Keratinocyte (primary cell): ENCODE data around the gene MICAL2. TPM values are rescaled to one million over a fixed set of nuclear protein-coding genes. Genes with fewer than 3 reads are reported as not detected.

ENCODE experiments used
- DNase-seq: peaks from one replicate; pipeline ENCODE4 v3.0.0-alpha.2; 2011; ENCODE audit warnings: low read depth, missing footprints, low spot score
- FAIRE-seq: peaks from 2 replicates; lab custom pipeline; 2011; peaks lifted over from hg19 to GRCh38; lab: Jason Lieb, UNC
- H2AFZ ChIP-seq: 2 replicates; pipeline ENCODE4 v1.6.0; 2012; ENCODE audit warnings: low read length, control low read depth, inconsistent platforms; ENCODE audit not compliant: control insufficient read depth
- H3K27ac ChIP-seq: 2 replicates; pipeline ENCODE4 v1.5.1; 2011; ENCODE audit warnings: low read length; ENCODE audit not compliant: control insufficient read depth, insufficient read depth
- H3K27me3 ChIP-seq: 3 replicates; pipeline ENCODE4 v1.6.0; 2011; ENCODE audit warnings: low read length; ENCODE audit not compliant: control insufficient read depth, insufficient read depth; ENCODE audit errors: extremely low read depth
- H3K36me3 ChIP-seq, 2 experiments: 2 replicates in 1 of 2; 3 replicates in 1 of 2; pipeline ENCODE4 v1.5.1; 2011; ENCODE audit warnings: low read length in 2 of 2, mild to moderate bottlenecking in 1 of 2; ENCODE audit not compliant: control insufficient read depth in 2 of 2, insufficient read depth in 2 of 2; ENCODE audit errors: extremely low read depth in 1 of 2
- H3K4me1 ChIP-seq: 3 replicates; pipeline ENCODE4 v1.5.1; 2011; ENCODE audit warnings: low read length; ENCODE audit not compliant: control insufficient read depth, insufficient read depth; ENCODE audit errors: extremely low read depth
- H3K4me2 ChIP-seq: 3 replicates; pipeline ENCODE4 v1.6.0; 2011; ENCODE audit warnings: low read depth, low read length; ENCODE audit not compliant: control insufficient read depth, insufficient read depth; ENCODE audit errors: extremely low read depth
- H3K4me3 ChIP-seq, 3 experiments: fragments of 200-600 bp in 1 of 3; sonication (generic) in 1 of 3; 2 replicates in 2 of 3; 3 replicates in 1 of 3; pipeline ENCODE4 v1.5.1; 2011 to 2016; ENCODE audit warnings: low read length in 3 of 3, mild to moderate bottlenecking in 3 of 3, control low read depth in 2 of 3, inconsistent platforms in 1 of 3, low read depth in 1 of 3, mixed read lengths in 1 of 3, mixed run types in 1 of 3, moderate library complexity in 1 of 3; ENCODE audit not compliant: control insufficient read depth in 2 of 3, insufficient read depth in 2 of 3; ENCODE audit errors: extremely low read depth in 1 of 3
- H3K79me2 ChIP-seq: 2 replicates; pipeline ENCODE4 v1.6.0; 2012; ENCODE audit warnings: low read length; ENCODE audit not compliant: control insufficient read depth, insufficient read depth
- H3K9ac ChIP-seq: 3 replicates; pipeline ENCODE4 v1.6.0; 2011; ENCODE audit warnings: low read length; ENCODE audit not compliant: control insufficient read depth, insufficient read depth; ENCODE audit errors: extremely low read depth
- H3K9me1 ChIP-seq: 3 replicates; pipeline ENCODE4 v1.6.0; 2011; ENCODE audit warnings: low read length; ENCODE audit not compliant: control insufficient read depth, insufficient read depth; ENCODE audit errors: extremely low read depth
- H3K9me3 ChIP-seq: 2 replicates; pipeline ENCODE4 v1.5.1; 2012; ENCODE audit warnings: low read depth, low read length; ENCODE audit not compliant: control insufficient read depth
- H4K20me1 ChIP-seq: 3 replicates; pipeline ENCODE4 v1.6.0; 2011; ENCODE audit warnings: low read length; ENCODE audit not compliant: control insufficient read depth, insufficient read depth; ENCODE audit errors: extremely low read depth
- EZH2 ChIP-seq: IDR thresholded peaks from one replicate; pipeline ENCODE4 v1.6.1; 2012; ENCODE audit warnings: inconsistent platforms, mild to moderate bottlenecking, low read length, moderate library complexity
- dilution Hi-C: fragments of 300-500 bp; cut with MboI; formaldehyde crosslinking; loops from one replicate; pipeline ENCODE4 v1.7.0; 2020; ENCODE audit warnings: low sequenced_read_pairs; ENCODE audit not compliant: extremely low pct_ligation_motif_present
- polyA plus RNA-seq, 5 experiments: library from polyadenylated mRNA; depleted of rRNA in 3 of 5; stranded (reverse) in 3 of 5; stranded (forward) in 1 of 5; unstranded in 1 of 5; fragments of >200 nt; gene quantifications; 1 replicate in 1 of 5; 2 replicates in 3 of 5; 3 replicates in 1 of 5; pipeline versions ENCODE4 v1.2.1 to v1.2.3, GENCODE V29; 2011 to 2012; ENCODE audit warnings: missing spikeins in 2 of 5, low read depth in 1 of 5, low replicate concordance in 1 of 5
- TF ChIP-seq, protein P1 (sequence below), 3 experiments: IDR thresholded peaks in 1 of 3; conservative IDR thresholded peaks in 1 of 3; optimal IDR thresholded peaks in 1 of 3; 2 replicates in 2 of 3; 3 replicates in 1 of 3; pipeline versions ENCODE3 to v1.5.1; 2011; ENCODE audit warnings: low read length in 3 of 3, mild to moderate bottlenecking in 3 of 3, moderate library complexity in 2 of 3, control low read depth in 1 of 3, inconsistent platforms in 1 of 3; ENCODE audit not compliant: insufficient read depth in 2 of 3; ENCODE audit errors: extremely low read depth in 1 of 3

The MICAL2 gene
- polyA plus RNA-seq, 1 donor (not counting 4 experiments of a cell fraction or from before 2014, with no cell fraction given): 83.9 TPM

GRCh38 chr11:12289667-12290476 lies 179.5 kb downstream of the MICAL2 start:
- DNase-seq (no peak), FAIRE-seq (no peak)

GRCh38 chr11:12290477-12290922 lies 180.1 kb downstream of the MICAL2 start:
- Histone ChIP-seq H3K9me3 (no peaks in the 10 kb centered on the region), H3K4me1 (peaks cover 29% of the 10 kb centered on the region), H3K27ac (no peak overlapping the region), H3K4me2 (no peak overlapping the region), H3K36me3 (peaks cover 21 to 56% of the 10 kb centered on the region in 2 experiments), H3K4me3 (no peak overlapping the region), H3K27me3 (no peaks in the 10 kb centered on the region), H4K20me1 (no peaks in the 10 kb centered on the region), H3K9ac (no peak overlapping the region), H3K9me1 (peaks cover 2% of the 10 kb centered on the region), H2AFZ (no peak overlapping the region), H3K79me2 (no peaks in the 10 kb centered on the region)
- TF ChIP-seq, protein P1, sequence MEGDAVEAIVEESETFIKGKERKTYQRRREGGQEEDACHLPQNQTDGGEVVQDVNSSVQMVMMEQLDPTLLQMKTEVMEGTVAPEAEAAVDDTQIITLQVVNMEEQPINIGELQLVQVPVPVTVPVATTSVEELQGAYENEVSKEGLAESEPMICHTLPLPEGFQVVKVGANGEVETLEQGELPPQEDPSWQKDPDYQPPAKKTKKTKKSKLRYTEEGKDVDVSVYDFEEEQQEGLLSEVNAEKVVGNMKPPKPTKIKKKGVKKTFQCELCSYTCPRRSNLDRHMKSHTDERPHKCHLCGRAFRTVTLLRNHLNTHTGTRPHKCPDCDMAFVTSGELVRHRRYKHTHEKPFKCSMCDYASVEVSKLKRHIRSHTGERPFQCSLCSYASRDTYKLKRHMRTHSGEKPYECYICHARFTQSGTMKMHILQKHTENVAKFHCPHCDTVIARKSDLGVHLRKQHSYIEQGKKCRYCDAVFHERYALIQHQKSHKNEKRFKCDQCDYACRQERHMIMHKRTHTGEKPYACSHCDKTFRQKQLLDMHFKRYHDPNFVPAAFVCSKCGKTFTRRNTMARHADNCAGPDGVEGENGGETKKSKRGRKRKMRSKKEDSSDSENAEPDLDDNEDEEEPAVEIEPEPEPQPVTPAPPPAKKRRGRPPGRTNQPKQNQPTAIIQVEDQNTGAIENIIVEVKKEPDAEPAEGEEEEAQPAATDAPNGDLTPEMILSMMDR (optimal IDR thresholded peaks at IDR 0.05 in 1 of 3, IDR thresholded peaks at IDR 0.05 in 1 of 3, conservative IDR thresholded peaks at IDR 0.05 in 1 of 3; ENCODE audit: extremely low read depth in 1 of 3, insufficient read depth in 2 of 3, low read length in 3 of 3): no peak
- no peak for TF ChIP-seq EZH2
- dilution Hi-C loops: no loop called here
- FAIRE-seq (no peak), DNase-seq (no peak)

More at GRCh38 chr11:12289667-12290476, 179.5 kb downstream of the MICAL2 start:
- no peaks in the 10 kb centered on the region for H3K27me3 ChIP-seq
- no peak overlapping the region for H3K9ac ChIP-seq
- no peak for TF ChIP-seq EZH2
- TF ChIP-seq, protein P1 (optimal IDR thresholded peaks at IDR 0.05 in 1 of 3, IDR thresholded peaks at IDR 0.05 in 1 of 3, conservative IDR thresholded peaks at IDR 0.05 in 1 of 3; ENCODE audit: extremely low read depth in 1 of 3, insufficient read depth in 2 of 3, low read length in 3 of 3): no peak
- no peak overlapping the region for H2AFZ ChIP-seq
- no peaks in the 10 kb centered on the region for H4K20me1 ChIP-seq
- peaks cover 2% of the 10 kb centered on the region for H3K9me1 ChIP-seq
- H3K9me3 ChIP-seq: no peaks in the 10 kb centered on the region
- H3K27ac ChIP-seq: no peak overlapping the region
- no peak overlapping the region for H3K4me2 ChIP-seq
- H3K36me3 ChIP-seq: peaks cover 21 to 57% of the 10 kb centered on the region in 2 experiments
- H3K4me3 ChIP-seq: no peak overlapping the region
- dilution Hi-C loops: no loop called here
- H3K79me2 ChIP-seq: no peaks in the 10 kb centered on the region
- peaks cover 36% of the 10 kb centered on the region for H3K4me1 ChIP-seq
